Activated CD4-positive, alpha-beta T cell treated with anti-CD3 and anti-CD28 coated beads for 48 hours (primary cell): ENCODE data around the gene ABAT.
"Not testable (repeated sequence)": the region's sequence is repeated elsewhere in the genome, so short reads cannot be mapped to it uniquely, and the experiment has no call there.

Experiments used
- DNase-seq: peaks from one replicate; pipeline ENCODE4 v3.0.0-alpha.2; 2020

Gene ABAT

DNA sequence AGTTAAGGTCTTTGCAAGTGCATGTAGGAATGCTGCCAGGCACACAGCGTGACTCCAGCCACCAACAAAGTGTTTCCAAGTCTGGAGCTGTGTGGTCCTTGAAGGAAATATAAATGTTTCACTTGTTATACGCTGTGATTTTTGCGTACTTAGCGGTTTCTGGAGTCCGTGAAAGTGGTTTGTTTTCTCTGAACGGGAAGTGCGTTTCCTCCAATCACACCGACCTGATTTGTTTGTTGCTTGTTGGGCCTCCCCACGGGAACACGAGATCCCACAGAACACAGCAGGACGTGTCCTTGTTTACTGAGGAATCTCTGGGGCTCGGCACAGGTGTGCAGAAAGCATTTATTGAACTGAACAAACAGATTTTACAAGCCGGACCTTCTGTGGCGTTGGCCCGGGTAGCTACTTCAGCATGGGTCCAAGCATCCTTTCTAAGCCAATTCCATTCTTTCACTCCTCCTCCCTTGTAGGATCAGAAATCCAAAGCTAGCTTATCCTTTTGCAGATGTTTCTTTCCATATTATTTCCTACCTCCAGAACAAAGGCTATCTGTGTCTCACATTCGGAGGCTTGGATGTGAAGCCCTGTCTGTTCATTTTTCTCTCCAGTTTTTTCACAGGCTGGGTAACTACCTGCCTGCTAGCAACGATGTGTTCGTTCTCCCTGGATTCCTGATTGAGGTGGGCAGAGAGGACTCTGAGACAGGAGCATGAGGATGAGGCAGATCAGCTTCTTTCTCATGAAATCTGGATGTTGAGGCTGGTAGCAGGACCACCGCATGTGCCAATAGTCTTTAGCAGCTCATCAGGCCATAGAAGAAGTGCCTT lies 44.6 kb downstream of the ABAT start:
- no peak for DNase-seq

DNA sequence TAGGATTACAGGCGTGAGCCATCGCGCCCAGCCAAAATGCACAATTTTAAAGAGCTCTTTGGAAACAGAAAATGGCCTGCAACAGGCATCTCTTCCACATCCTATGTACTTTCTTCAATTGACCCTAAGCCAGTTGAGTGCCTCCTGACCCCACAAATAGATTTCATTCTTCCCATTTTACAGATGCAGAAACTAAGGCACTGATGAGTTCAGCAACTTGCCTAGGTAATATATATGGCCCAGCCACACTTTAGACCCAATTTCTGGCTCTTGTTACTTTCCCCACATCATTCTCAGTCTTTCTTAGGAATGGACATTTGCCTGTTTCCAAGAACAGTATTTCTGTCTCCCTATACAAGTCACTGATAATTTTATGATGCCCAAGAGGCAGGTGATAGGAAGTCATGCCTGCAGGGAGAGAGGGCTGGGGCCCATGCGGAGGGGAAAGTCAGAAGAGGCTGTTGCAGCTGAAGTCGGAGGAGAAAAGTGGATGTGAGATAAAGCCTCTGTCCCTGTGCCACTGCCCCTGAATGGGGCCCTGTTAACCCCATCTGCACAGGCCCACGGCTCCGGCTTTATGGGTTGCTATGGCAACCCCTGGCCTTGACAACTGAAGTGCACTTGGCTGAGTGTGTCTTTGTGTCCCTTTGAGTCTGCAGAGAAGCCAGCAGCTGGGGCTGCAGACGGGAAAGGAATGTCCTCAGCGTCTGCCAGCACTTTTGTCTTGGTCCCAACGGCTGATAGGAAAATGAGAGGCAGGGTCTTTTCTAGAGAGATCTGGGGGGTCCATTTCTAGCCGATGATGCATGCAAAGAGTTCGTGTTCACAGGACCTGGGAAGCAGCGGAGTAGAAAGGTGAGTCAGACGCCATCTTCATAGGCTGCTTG lies 45.9 kb downstream of the ABAT start:
- no peak for DNase-seq

DNA sequence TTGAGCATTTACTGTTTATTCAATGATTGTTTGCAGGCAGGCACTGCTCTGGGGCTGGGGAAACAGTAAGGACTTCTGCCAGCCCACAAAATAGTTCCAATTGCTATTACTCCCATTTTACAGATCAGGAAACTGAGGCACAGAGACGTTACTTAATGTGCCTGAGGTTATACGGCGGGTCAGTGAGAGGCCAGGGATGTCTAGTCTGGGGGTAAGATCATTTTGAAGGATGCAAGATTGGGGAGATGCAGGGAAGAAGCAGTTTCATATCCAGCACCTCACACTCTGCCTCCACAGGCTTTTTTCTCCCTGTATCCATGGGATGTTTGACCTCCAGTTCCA lies 46.5 kb downstream of the ABAT start:
- DNase-seq, result no peak

DNA sequence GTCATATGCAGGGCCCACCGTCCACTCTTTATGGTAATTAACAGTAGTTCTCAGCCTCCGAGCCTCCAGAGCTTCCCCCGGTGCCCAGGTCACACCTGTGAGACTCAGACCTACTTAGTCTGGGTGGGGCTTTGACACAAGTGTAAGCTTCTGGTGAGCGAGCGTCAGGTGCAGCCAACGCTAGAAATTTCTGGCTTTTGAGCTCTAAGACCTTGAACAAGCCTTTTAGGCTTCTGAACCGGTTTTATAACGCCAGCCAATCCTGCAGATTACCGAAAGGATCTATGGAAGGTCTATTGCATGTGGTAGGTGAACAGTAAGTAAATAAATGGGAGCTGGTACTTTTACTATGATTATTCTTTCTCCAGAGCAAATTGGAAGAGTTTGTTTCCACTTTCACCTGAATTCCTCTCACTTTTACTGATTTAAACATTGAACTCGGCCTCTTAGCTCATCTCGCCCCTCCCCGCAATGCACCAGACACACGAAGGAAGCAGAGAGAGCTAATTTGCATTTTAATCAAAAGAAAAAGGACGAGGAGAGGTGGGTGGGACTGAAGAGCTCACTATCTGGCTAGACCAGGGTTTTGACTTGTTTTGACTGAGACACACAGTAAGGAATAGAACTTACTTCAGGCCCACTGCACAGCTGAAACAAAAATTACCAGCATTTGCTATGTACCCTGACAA lies 47.1 kb downstream of the ABAT start:
- no peak for DNase-seq

DNA sequence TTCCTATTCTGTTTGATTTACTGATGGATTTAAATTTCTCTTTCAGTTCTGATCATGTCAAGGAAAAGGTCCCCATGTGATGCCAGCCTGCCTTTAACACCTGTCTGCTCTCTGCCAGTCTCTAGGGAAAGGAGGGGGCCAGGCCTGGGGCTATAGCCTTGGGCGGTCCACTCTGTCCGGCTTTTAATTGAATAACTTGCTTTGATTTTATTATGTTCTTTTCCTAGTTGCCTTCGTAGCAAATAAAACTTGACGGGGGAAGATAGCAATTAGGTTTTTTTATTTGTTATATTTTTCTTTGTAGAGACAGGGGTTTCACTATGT lies 47.6 kb downstream of the ABAT start:
- DNase-seq, result no peak

DNA sequence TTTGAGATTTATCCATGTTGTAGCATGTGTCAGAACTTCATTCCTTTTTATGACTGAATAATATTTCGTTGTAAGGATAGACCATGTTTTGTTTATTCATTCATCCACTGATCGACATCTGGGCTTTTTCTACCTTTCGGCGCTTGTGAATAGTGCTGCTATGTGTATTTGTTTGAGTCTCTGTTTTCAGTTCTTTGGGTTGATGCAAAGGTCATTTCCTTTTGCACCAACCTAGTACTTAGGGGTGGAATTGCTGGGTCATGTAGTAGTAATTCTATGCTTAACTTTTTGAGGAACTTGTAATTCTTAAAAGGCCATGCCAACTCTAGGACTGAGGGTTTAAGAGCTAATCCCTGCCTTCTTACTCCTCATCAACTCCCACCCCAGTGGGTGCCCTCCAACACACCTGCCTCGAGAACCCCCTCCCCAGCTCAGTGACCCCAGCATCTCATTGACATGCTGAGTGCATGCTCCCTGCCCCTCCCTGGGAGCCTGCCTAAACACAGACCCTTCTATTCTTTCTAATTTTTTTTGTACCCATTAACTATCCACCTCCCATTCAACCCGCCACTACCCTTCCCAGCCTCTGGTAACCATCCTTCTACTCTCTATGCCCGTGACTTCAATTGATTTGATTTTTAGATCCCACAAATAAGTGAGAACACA lies 51.2 kb downstream of the ABAT start:
- DNase-seq, result no peak

DNA sequence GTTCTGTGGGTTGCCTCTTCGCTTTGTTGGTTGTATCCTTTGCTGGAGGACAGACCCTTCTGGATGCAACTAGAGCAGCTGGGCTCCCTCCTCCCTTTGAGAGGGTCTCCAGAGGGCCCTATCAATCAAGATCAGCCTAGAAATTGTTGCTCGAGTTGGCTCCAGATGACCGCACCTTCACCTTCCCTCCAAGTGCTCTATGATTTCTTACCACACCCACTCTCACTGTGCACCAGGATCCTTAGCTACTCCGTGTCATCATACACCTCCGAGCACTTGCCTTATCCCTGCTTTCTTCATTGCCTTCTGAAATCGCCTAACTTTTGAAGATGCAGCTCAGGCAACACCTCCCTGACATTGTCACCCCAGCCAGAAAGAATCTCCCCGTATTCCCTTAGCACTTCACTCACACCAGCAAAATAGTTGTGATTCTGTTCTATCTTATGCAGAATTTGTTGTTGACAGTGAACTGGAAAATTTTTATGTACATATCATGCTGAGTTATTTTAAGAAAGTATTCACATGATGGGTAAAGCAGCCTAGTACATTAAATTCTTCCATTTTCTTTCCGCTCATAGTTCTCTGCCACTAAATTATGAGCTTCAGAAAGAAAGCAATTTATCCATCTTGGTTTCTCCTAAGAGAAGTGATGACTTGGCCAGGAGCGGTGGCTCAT lies 52.9 kb downstream of the ABAT start:
- DNase-seq, result no peak

DNA sequence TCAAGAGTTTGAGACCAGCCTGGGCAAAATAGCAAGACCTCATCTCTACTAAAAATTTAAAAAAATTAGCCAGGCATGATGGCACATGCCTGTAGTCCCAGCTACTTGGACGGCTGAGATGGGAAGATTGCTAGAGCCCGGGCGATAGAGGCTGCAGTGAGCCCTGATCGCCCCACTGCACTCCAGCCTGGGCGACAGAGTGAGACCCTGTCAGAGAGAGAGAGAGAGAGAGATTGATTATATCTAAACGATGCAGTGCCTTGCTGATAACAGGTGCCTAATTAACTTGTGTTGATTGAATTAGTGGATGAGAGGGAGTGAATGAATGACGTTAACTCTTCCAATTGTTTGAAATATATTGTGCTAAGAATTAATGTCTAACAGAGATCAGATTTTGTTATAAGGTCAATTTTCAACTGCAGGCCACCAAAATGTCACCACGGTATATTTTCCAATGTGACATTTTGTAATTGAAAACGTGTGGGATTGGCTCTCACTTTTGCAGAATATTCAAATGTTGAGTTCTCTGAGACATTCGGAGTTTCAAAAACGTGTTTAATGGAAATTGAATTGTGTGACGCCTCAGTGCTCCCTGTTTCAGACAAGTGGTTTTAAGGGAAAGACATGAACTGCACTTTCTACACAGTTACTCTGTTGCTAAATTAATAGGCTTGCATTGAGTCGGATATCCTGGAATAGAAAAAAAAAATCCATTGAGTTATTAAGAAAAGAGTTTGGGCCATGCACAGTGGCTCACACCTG lies 53.6 kb downstream of the ABAT start:
- no peak for DNase-seq

DNA sequence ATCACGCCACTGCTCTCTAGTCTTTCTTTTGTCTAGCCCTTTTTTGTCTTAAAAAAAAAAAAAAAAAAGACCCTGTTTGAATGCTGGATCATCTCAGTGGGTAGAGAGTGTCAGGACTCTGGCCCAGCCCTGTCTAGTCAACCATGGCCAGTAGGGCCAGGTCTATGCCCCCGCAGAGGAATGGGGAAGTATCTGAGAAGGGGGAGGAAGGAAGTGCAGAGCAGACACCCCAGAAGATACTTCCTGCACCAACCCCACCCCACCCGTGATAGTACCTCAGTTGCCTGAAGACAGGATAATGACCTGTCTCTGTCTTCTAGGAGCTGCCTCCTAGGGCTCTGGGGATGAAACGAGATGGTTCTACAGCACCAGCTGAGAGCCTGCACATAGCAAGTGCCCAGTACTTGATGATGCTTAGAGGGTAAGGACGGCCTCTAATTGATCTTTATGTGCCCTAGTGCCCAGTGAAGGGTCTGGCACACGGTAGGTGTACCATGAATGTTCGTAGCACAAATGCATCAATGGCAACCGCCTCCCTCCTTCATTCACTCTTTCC lies 55.4 kb downstream of the ABAT start:
- no peak for DNase-seq

DNA sequence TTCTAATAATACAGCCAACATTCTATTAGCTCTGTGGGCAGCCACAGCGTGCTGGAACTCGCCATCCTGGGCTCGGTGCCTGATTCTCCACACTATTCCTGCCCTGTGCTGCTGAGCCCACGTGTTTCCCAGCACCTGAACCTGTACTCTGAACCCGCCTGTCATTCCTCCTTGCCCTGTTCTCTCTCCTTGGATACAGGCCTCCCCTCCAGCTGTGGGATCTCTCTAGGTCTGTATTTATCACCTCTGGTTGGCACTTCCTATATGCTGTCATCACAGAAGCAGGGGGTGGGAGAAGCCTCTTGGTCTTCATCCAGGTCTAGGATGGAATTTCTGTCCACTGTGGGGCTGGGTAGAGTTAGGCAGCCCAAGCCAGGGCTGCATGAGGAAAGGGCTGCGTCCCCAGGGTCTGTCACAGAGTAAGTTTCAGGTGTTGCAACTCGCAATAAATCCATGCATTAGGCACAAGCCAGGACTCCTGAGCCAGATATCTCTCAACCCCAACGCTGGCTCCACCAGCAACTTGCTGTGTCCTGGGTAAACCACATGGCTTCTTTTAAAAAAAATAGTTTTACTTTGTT lies 56.0 kb downstream of the ABAT start:
- DNase-seq, result no peak

DNA sequence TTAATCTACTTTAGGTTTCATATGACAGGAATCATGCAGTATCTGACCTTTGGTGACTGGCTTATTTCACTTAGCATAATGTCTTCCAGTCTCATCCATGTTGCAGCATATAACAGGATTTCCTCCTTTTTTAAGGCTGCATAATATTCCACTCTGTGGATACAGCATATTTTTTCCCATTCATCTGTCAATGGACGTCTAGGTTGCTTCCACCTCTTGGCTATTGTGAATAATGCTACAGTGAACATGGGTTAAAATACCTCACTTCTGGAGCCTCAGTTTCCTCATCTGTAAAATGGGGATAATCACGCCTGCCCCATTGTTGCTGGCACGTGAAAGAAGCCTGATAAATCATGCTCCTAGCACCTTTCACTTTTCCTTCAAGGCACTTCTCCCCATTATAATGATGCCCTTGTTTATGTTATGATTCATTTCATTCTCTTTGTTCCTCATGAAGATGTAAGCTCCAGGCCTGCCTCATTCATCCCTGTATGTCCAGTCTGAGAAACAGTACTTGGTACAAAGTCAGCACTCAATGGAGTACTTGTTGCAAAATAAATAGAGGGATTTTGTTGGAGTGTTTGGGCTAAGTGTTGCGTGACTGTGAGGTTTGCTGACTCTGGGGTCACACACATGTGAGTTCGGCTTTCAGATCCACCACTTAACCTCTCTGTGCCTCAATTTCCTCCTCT lies 59.6 kb downstream of the ABAT start:
- DNase-seq, result no peak

DNA sequence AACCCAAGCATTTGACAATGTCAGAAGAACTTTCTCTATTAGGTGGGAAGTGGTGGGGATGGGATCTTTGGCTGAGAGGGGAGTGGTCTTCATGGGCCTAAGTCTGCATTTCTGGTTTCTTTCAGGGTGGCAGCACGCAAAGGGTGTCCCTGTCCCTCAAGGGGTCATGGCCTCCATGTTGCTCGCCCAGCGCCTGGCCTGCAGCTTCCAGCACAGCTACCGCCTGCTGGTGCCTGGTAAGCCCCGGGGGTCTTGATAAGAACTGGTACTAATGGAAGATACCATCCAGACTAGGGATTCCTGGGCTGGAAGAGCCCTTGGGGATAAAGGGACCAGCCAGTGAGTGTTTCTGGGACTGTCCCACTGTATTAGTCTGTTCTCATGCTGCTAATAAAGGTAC lies 61.2 kb downstream of the ABAT start:
- no peak for DNase-seq

DNA sequence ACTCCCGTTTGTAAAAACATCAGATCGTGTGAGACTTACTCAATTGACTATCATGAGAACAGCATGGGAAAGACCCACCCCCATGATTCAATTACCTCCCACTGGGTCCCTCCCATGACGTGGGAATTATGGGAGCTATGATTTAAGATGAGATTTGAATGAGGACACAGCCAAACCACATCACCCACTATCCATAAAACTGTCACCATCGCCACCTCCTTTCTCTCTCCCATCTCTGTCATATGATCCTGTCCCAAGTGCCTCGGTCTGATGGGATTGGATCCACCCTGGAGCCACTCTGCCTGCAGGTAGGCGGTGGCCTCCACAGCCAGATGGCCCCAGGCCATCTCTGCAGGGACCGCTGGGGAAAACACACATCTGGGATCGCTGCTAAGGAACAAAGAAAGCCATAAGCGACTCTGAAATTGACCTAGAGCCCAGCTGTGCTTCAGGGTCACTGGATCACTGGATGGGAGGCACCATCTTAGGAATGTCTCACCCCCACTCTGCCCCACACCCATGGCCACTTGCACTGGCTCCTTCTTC lies 61.8 kb downstream of the ABAT start:
- no peak for DNase-seq

DNA sequence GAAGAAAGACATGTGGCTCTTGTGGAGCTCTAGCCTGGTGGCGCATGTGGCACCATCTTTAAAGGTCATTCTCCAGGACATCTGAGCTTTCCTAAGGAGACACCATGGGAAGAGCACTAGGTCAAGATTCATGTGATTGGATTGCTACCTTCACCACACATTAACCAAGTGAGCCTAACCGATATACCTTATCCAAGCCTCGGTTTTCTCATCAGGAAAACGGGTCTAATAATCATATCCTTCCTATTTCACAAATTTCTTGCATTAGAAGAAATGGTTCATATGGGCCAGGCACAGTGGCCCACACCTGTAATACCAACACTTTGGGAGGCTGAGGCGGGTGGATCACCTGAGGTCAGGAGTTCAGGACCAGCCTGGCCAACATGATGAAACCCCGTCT lies 64.7 kb downstream of the ABAT start:
- no peak for DNase-seq

DNA sequence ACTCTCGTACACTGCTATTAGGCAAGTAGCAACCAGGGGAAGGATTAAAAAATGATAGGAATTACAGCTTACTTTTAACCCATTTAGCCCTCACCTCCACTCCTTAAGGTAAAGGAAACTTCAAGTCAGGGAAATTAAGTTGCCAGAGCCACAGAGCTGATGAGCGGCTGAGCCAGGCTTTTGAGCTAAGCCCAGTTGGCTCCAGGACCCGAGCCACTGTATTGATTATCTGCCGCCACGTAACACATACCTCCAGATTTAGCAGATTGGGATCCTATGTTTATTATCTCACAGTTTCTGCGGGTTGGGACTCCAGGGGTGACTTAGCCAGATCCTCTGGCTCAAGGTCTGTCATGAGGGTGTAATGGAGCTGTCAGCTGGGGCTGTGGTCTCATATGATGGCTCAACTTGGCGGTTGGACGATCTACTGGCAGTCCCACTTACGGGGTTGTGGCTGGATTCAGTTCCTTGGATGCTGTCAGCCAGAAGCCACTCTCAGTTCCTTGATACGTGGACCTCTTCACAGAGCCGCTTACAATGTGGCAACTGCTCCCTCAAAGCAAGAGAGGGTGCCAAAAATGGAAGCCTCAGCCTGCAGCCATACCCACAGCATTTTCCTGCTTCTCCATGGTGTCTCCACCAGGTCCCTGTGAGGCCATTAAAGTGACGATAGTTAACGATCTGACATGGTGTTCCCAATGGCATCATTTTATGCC lies 65.7 kb downstream of the ABAT start:
- no peak for DNase-seq

DNA sequence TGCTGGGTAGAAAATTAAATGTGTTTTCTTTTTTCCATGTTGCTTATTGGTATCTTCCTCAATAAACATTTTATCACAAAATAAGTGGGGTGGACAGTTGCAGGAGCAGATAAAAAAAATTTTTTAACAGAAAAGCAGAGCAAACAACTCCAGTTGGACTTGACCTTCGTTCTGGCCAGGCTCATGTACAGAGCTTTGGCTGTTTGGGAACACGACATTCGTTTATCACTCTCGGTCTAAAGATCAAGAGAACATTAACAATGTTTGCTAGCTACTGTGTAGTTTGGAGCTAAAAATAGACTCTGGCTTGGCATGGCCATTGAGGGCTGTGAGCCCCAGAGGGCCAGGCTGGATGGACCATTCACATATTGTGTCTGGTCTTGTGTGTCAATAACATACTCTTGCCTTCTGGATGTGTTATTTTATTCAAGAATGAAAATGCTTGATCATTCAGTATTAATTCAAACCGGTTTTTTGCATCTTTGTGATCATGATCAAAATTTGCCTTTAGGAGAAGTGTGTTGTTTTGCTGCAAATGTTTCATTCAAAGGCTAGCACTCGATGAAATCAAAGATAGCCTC lies 66.4 kb downstream of the ABAT start:
- DNase-seq, result no peak

DNA sequence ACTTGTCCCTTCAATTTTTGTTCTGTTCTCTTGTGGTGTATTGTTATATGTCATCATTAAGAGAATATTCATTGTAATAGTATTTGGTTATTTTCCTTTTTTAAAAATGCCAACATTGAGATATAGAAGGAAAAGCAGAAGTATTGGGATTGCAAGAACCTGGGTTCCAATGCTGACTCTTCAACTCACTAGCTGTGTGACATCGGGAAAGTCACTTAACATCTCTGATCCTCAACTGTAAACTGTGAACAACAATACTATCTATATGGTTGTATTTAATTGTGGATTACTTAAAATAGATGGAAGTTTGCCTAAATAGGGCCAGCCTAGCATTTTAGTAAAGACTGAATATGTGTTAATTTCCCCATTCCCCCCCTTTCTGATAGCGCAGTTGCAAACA lies 67.2 kb downstream of the ABAT start:
- DNase-seq, result no peak

DNA sequence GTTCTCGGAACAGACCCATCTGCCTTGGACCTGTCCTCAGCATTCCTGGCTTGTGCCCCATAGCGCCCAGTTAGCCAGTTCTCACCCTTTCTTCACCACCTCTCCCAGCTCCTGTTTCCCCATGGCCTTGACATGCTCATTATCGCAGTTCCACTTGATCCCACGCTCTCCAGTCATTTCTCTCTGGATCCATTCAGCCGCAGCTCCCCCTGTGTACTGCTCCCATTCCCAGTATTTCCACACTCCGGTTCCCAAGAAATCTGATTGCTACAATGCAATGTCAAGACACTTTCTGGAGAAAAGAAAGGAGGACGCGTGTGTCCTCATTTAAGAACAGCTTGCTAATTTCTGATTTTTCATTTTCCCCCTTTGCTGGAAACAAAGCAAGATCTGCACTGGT lies 67.7 kb downstream of the ABAT start:
- DNase-seq, result no peak

DNA sequence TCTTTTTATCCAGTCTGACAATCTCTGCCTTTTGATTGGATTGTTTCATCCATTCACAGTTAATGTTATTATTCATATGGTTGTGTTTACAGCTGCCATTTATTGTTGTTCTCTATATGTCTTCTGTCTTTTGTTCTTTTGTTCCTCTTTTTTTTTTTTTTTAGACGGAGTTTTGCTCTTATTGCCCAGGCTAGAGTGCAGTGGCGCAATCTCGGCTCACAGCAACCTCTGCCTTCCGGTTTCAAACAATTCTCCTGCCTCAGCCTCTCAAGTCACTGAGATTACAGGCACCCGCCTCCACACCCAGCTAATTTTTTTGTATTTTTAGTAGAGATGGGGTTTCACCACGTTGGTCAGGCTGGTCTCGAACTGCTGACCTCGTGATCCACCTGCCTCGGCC lies 74.5 kb downstream of the ABAT start:
- DNase-seq, result not testable (repeated sequence)
